A549 (cell line): ENCODE measurements around the gene ADAM12. TPM values are rescaled to one million over a fixed set of nuclear protein-coding genes. Genes with fewer than 3 reads are reported as not detected.

Experiments
- ATAC-seq, 2 experiments: fragments of 200-7000 bp in 1 of 2; fragments of >200 bp in 1 of 2; cut with Nextera tagmentation in 1 of 2; cut with Tn5 transposase in 1 of 2; 3 replicates each; pipeline versions ENCODE4 v1.8.0 to v1.9.1; 2018 to 2020; ENCODE audit warnings: mild to moderate bottlenecking in 1 of 2, moderate library complexity in 1 of 2
- CTCF ChIA-PET: fragments of 300-600 bp; sonication (Branson Sonifier 250); formaldehyde crosslinking; extraction: SDS; loops from one replicate; lab custom pipeline; 2021; ENCODE audit warnings: antibody characterized with exemption, inconsistent platforms; lab: Yijun Ruan, JAX
- POLR2A ChIA-PET: fragments of 350-600 bp; formaldehyde crosslinking; extraction: SDS; loops from one replicate; lab custom pipeline; 2021; ENCODE audit warnings: antibody characterized with exemption, inconsistent platforms; lab: Yijun Ruan, JAX
- DNase-seq, 2 experiments: peaks; one replicate each; pipeline versions ENCODE4 v3.0.0 to v3.0.0-alpha.2; 2011 to 2016; ENCODE audit warnings: low read depth in 1 of 2, low spot score in 1 of 2
- FAIRE-seq: peaks from 2 replicates; lab custom pipeline; 2011; peaks lifted over from hg19 to GRCh38; lab: Jason Lieb, UNC
- H3K27ac ChIP-seq, 2 experiments: fragments of >200 bp; sonication (Bioruptor Twin); formaldehyde crosslinking; 3 replicates each; pipeline ENCODE4 v1.5.1; 2016 to 2017
- H3K4me1 ChIP-seq: fragments of >200 bp; sonication (Bioruptor Twin); formaldehyde crosslinking; 3 replicates; pipeline ENCODE4 v1.6.1; 2016
- H3K4me2 ChIP-seq: fragments of >200 bp; sonication (Bioruptor Twin); formaldehyde crosslinking; 3 replicates; pipeline ENCODE4 v1.6.1; 2016
- H3K4me3 ChIP-seq: fragments of >200 bp; sonication (Bioruptor Twin); formaldehyde crosslinking; 3 replicates; pipeline ENCODE4 v1.5.1; 2016
- H3K9me3 ChIP-seq: fragments of >200 bp; sonication (Bioruptor Twin); formaldehyde crosslinking; 3 replicates; pipeline ENCODE4 v1.6.1; 2016
- CHD4 ChIP-seq: fragments of 200-600 bp; sonication (generic); IDR thresholded peaks from 2 replicates; pipeline ENCODE4 v1.6.1; 2016; ENCODE audit warnings: antibody characterized with exemption, mild to moderate bottlenecking, borderline replicate concordance
- ESRRA ChIP-seq: fragments of 150-350 bp; IDR thresholded peaks from 2 replicates; pipeline ENCODE4 v1.6.1; 2014; ENCODE audit warnings: mild to moderate bottlenecking, low read length, borderline replicate concordance
- FOSL2 ChIP-seq, 2 experiments: fragments of 450-650 bp in 1 of 2; fragments of >200 bp in 1 of 2; sonication (Bioruptor Twin) in 1 of 2; formaldehyde crosslinking; IDR thresholded peaks; 2 replicates each; pipeline versions ENCODE4 v1.5.0 to v1.6.1; 2016 to 2020; ENCODE audit warnings: mild to moderate bottlenecking in 1 of 2, moderate library complexity in 1 of 2
- HOXB13 ChIP-seq: fragments of 250-450 bp; sonication (Bioruptor Pico); IDR thresholded peaks from 2 replicates; pipeline ENCODE4 v1.5.0; 2020; ENCODE audit warnings: low read depth, mild to moderate bottlenecking, moderate library complexity
- HOXB5 ChIP-seq: fragments of 250-450 bp; sonication (Bioruptor Pico); IDR thresholded peaks from 2 replicates; pipeline ENCODE4 v1.5.0; 2020; ENCODE audit warnings: mild to moderate bottlenecking, moderate library complexity
- KDM1A ChIP-seq: fragments of 200-600 bp; sonication (generic); IDR thresholded peaks from 2 replicates; pipeline ENCODE4 v1.6.1; 2016; ENCODE audit warnings: low read depth, mild to moderate bottlenecking
- MAZ ChIP-seq: fragments of 150-350 bp; IDR thresholded peaks from 2 replicates; pipeline ENCODE4 v1.6.1; 2014; ENCODE audit warnings: antibody characterized with exemption, low read depth, low read length, borderline replicate concordance
- NPAS2 ChIP-seq: fragments of 250-450 bp; sonication (Bioruptor Pico); IDR thresholded peaks from 2 replicates; pipeline ENCODE4 v1.8.0; 2022; ENCODE audit warnings: mild to moderate bottlenecking, moderate library complexity, borderline replicate concordance
- PHF8 ChIP-seq: fragments of 200-600 bp; sonication (generic); IDR thresholded peaks from 2 replicates; pipeline ENCODE4 v1.6.1; 2016; ENCODE audit warnings: low read depth, mild to moderate bottlenecking, antibody characterized with exemption, moderate library complexity, borderline replicate concordance
- POLR2AphosphoS2 ChIP-seq: conservative IDR thresholded peaks from 2 replicates; pipeline ENCODE4 v1.6.1; 2012; ENCODE audit warnings: low read length, improper control_type of control experiment, inconsistent platforms
- RNF2 ChIP-seq: fragments of 200-600 bp; sonication (generic); IDR thresholded peaks from 2 replicates; pipeline ENCODE4 v1.6.1; 2016; ENCODE audit warnings: low read depth, mild to moderate bottlenecking, antibody characterized with exemption, moderate library complexity, borderline replicate concordance
- SMC3 ChIP-seq: fragments of >200 bp; sonication (Bioruptor Twin); formaldehyde crosslinking; IDR thresholded peaks from 3 replicates; pipeline ENCODE4 v1.6.1; 2018; ENCODE audit warnings: inconsistent platforms
- TFCP2L1 ChIP-seq: fragments of 250-450 bp; sonication (Bioruptor Pico); IDR thresholded peaks from 2 replicates; pipeline ENCODE4 v1.5.0; 2021; ENCODE audit warnings: mild to moderate bottlenecking
- TP53 ChIP-seq: fragments of 250-450 bp; sonication (Bioruptor Pico); IDR thresholded peaks from 2 replicates; pipeline ENCODE4 v1.5.0; 2021; ENCODE audit warnings: mild to moderate bottlenecking, moderate library complexity
- ZFP36 ChIP-seq: fragments of 450-650 bp; IDR thresholded peaks from 2 replicates; pipeline ENCODE4 v1.6.1; 2014; ENCODE audit warnings: borderline replicate concordance; ENCODE audit not compliant: partially characterized antibody
- WGBS: methylation state at CpG from one replicate; pipeline ENCODE4 v1.1.6; 2017; ENCODE audit errors: missing lambda C conversion rate; 5-methylcytosine and 5-hydroxymethylcytosine counted together
- polyA plus RNA-seq, 4 experiments: library from polyadenylated mRNA; depleted of rRNA in 3 of 4; stranded (reverse); fragments of >200 nt; fragmentation: RNase III in 1 of 4; extraction: RNeasy Plus Mini Kit Qiagen cat#74134 plus additional on column Dnase treatment in 1 of 4; gene quantifications; 2 replicates in 3 of 4; 3 replicates in 1 of 4; pipeline ENCODE4 v1.2.3, GENCODE V29; 2011 to 2017
- TF ChIP-seq, protein P1 (sequence below): fragments of >200 bp; sonication (Bioruptor Twin); formaldehyde crosslinking; IDR thresholded peaks from 3 replicates; pipeline ENCODE4 v1.5.1; 2016
- TF ChIP-seq, protein P2 (sequence below): IDR thresholded peaks from 2 replicates; pipeline ENCODE4 v1.6.1; 2012
- TF ChIP-seq, protein P3 (sequence below): fragments of >200 bp; sonication (Bioruptor Twin); formaldehyde crosslinking; IDR thresholded peaks from 3 replicates; pipeline ENCODE4 v1.6.1; 2016
- TF ChIP-seq, protein P4 (sequence below): fragments of 150-350 bp; IDR thresholded peaks from 2 replicates; pipeline ENCODE4 v1.6.1; 2014; ENCODE audit warnings: low read depth, mild to moderate bottlenecking, low read length
- TF ChIP-seq, protein P5 (sequence below): fragments of 450-650 bp; IDR thresholded peaks from 2 replicates; pipeline ENCODE4 v1.6.1; 2014; ENCODE audit warnings: antibody characterized with exemption
- TF ChIP-seq, protein P6 (sequence below): fragments of 250-450 bp; sonication (Bioruptor Pico); IDR thresholded peaks from 2 replicates; pipeline ENCODE4 v1.5.0; 2020; ENCODE audit warnings: low read depth, mild to moderate bottlenecking, moderate library complexity
- TF ChIP-seq, protein P7 (sequence below): IDR thresholded peaks from 2 replicates; pipeline ENCODE4 v1.6.1; 2012

ADAM12 gene
- polyA plus RNA-seq, 2 of the 4 experiments (the other 2 are of a cell fraction), result 1.6 to 4.8 TPM

DNA sequence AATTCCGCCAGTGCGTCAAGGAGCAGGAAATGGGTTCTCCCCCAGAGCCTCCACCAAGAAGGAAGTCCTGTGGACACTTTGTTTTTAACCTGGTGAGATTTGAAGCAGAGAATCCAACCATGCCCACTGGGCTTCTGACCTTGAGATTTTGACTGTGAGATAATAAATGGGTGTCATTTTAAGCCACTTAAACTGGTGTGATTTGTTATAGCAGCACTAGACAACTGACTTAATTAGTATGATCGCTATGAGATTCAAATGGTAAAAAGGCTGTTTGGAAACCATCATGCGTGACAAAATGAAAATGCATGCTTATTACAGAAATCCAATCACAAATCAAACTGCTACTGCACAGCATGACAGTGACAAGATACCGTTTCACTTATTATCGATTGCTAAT, 98.0 kb downstream of the ADAM12 start:
- no peak for ATAC-seq

DNA sequence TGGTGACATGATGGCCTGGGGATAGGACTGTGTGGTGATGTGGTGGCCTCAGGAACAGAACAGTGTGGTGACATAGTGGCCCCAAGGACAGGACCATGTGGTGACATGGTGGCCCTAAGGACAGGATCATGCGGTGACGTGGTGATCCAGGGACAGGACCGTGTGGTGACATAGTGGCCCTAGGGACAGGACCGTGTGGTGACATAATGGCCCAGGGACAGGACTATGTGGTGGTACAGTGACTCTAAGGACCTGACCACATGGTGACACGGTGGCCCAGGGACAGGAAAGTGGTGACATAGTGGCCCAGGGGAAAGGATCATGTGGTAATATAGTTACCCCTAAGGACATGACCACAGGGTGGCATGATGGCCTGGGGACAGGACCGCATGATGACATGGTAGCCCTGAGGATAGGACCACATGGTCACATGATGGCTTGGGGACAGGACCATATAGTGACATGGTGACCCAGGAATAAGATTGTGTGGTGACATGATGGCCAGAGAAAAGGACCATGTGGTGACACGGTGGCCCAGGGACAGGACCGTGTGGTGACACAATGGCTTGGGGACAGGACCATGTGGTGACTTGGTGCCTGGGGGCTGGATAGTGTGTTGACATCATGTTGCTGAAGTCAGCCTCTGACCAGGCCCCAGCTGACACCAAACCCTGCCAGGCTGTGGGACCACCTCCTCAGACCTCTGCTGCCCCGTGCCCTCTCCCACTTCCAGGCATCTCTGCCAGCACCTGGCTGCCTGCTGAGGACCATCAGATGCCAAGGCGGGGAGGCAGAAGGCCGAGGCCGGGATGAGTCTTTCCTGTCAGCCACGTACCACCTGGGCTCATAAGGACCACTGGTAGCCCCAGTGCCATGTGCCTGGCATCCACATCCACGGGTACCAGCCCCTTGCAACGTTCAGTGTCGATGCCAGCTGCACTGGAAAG, 99.5 kb downstream of the ADAM12 start:
- Histone ChIP-seq H3K4me1 (no peaks in the 10 kb centered on the region), H3K27ac (no peak overlapping the region), H3K4me2 (no peak overlapping the region), H3K4me3 (no peak overlapping the region)
- FAIRE-seq, result no peak
- DNase-seq, result no peak
- TF ChIP-seq MAZ (no peak), KDM1A (no peak), RNF2 (no peak)
- TF ChIP-seq, protein P1, sequence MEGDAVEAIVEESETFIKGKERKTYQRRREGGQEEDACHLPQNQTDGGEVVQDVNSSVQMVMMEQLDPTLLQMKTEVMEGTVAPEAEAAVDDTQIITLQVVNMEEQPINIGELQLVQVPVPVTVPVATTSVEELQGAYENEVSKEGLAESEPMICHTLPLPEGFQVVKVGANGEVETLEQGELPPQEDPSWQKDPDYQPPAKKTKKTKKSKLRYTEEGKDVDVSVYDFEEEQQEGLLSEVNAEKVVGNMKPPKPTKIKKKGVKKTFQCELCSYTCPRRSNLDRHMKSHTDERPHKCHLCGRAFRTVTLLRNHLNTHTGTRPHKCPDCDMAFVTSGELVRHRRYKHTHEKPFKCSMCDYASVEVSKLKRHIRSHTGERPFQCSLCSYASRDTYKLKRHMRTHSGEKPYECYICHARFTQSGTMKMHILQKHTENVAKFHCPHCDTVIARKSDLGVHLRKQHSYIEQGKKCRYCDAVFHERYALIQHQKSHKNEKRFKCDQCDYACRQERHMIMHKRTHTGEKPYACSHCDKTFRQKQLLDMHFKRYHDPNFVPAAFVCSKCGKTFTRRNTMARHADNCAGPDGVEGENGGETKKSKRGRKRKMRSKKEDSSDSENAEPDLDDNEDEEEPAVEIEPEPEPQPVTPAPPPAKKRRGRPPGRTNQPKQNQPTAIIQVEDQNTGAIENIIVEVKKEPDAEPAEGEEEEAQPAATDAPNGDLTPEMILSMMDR, result no peak
- TF ChIP-seq, all 56 proteins: peak for 0
- H3K9me3 ChIP-seq, result no peaks in the 10 kb centered on the region
- ChIA-PET POLR2A (no interaction called here), CTCF (no interaction called here)
- WGBS, result 74% methylated on average over 12 of the region's 16 CpGs
- no peak for ATAC-seq

More for the DNA sequence above, 98.0 kb downstream of the ADAM12 start:
- no peak for DNase-seq
- CTCF ChIA-PET, result no interaction called here
- H3K27ac ChIP-seq, result no peak overlapping the region
- POLR2A ChIA-PET, result no interaction called here
- no peaks in the 10 kb centered on the region for H3K9me3 ChIP-seq
- no peak overlapping the region for H3K4me3 ChIP-seq
- no peak for FAIRE-seq
- WGBS, result 84% methylated on average over 6 of the region's 6 CpGs
- 0 out of 3 replicates have a peak, but pooled peaks cover 5% of the 10 kb centered on the region for H3K4me1 ChIP-seq
- no peak for TF ChIP-seq CHD4
- no peak for TF ChIP-seq PHF8
- TF ChIP-seq POLR2AphosphoS2, result no peak
- no peak for TF ChIP-seq SMC3
- no peak for TF ChIP-seq TP53
- TF ChIP-seq KDM1A, result no peak
- TF ChIP-seq, protein P2, sequence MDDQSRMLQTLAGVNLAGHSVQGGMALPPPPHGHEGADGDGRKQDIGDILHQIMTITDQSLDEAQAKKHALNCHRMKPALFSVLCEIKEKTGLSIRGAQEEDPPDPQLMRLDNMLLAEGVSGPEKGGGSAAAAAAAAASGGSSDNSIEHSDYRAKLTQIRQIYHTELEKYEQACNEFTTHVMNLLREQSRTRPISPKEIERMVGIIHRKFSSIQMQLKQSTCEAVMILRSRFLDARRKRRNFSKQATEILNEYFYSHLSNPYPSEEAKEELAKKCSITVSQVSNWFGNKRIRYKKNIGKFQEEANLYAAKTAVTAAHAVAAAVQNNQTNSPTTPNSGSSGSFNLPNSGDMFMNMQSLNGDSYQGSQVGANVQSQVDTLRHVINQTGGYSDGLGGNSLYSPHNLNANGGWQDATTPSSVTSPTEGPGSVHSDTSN, result no peak
- TF ChIP-seq HOXB13 (CRISPR knock-in tag), result no peak
- TF ChIP-seq ZFP36, result no peak
- TF ChIP-seq, protein P3, sequence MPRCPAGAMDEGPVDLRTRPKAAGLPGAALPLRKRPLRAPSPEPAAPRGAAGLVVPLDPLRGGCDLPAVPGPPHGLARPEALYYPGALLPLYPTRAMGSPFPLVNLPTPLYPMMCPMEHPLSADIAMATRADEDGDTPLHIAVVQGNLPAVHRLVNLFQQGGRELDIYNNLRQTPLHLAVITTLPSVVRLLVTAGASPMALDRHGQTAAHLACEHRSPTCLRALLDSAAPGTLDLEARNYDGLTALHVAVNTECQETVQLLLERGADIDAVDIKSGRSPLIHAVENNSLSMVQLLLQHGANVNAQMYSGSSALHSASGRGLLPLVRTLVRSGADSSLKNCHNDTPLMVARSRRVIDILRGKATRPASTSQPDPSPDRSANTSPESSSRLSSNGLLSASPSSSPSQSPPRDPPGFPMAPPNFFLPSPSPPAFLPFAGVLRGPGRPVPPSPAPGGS, result no peak
- TF ChIP-seq FOSL2 (IDR thresholded peaks at IDR 0.05), result no peak
- no peak for TF ChIP-seq FOSL2 (CRISPR knock-in tag; IDR thresholded peaks at IDR 0.05)
- TF ChIP-seq HOXB5 (CRISPR knock-in tag), result no peak
- H3K4me2 ChIP-seq, result no peak overlapping the region

DNA sequence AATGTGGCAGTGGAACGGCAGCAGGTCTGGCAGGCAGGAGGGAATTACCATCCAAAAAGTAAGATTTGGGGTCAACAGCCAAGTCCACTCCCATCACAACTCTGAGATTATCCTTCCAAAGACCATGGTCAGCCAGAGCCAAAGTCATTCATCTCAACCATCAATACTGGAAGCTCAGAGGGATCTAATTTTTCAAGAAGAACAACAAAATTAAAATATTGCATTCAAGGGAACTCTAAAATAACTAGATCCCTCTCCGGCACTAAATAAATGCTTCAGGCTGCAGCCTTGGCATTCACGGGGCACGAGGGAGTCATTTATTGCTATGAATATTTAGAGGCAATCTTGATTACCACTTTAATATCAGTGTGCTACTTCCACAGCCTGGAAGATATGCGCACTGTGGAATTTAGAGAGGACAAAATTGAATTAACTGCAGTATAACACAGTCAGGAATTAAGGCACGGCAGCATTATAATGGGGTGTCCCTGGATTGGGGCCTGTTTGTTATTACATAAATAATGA, 102.0 kb downstream of the ADAM12 start:
- ChIA-PET POLR2A (no interaction called here), CTCF (no interaction called here)
- TF ChIP-seq NPAS2 (CRISPR knock-in tag) (no peak), KDM1A (no peak), MAZ (no peak), TFCP2L1 (CRISPR knock-in tag) (no peak), HOXB5 (CRISPR knock-in tag) (no peak), ESRRA (no peak)
- TF ChIP-seq, protein P4, sequence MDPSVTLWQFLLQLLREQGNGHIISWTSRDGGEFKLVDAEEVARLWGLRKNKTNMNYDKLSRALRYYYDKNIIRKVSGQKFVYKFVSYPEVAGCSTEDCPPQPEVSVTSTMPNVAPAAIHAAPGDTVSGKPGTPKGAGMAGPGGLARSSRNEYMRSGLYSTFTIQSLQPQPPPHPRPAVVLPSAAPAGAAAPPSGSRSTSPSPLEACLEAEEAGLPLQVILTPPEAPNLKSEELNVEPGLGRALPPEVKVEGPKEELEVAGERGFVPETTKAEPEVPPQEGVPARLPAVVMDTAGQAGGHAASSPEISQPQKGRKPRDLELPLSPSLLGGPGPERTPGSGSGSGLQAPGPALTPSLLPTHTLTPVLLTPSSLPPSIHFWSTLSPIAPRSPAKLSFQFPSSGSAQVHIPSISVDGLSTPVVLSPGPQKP, result no peak
- TF ChIP-seq, protein P5, sequence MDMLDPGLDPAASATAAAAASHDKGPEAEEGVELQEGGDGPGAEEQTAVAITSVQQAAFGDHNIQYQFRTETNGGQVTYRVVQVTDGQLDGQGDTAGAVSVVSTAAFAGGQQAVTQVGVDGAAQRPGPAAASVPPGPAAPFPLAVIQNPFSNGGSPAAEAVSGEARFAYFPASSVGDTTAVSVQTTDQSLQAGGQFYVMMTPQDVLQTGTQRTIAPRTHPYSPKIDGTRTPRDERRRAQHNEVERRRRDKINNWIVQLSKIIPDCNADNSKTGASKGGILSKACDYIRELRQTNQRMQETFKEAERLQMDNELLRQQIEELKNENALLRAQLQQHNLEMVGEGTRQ, result no peak
- TF ChIP-seq, protein P6, sequence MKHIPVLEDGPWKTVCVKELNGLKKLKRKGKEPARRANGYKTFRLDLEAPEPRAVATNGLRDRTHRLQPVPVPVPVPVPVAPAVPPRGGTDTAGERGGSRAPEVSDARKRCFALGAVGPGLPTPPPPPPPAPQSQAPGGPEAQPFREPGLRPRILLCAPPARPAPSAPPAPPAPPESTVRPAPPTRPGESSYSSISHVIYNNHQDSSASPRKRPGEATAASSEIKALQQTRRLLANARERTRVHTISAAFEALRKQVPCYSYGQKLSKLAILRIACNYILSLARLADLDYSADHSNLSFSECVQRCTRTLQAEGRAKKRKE (CRISPR knock-in tag), result no peak
- TF ChIP-seq, protein P7, sequence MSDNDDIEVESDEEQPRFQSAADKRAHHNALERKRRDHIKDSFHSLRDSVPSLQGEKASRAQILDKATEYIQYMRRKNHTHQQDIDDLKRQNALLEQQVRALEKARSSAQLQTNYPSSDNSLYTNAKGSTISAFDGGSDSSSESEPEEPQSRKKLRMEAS, result no peak
- WGBS, result 77% methylated on average over 6 of the region's 6 CpGs
- H3K4me3 ChIP-seq, result no peak overlapping the region
- H3K27ac ChIP-seq, result no peak overlapping the region
- H3K9me3 ChIP-seq, result no peaks in the 10 kb centered on the region
- H3K4me2 ChIP-seq, result no peak overlapping the region
- no peaks in the 10 kb centered on the region for H3K4me1 ChIP-seq
- DNase-seq (no peak), ATAC-seq (no peak), FAIRE-seq (no peak)
